Inflammatory macrophage (primary cell): Measurements from ENCODE around the gene COL4A1.

Experiments
- DNase-seq, 2 donors: peaks; one replicate each; pipeline ENCODE4 v3.0.0-alpha.2; 2020 to 2022

The COL4A1 gene

DNA sequence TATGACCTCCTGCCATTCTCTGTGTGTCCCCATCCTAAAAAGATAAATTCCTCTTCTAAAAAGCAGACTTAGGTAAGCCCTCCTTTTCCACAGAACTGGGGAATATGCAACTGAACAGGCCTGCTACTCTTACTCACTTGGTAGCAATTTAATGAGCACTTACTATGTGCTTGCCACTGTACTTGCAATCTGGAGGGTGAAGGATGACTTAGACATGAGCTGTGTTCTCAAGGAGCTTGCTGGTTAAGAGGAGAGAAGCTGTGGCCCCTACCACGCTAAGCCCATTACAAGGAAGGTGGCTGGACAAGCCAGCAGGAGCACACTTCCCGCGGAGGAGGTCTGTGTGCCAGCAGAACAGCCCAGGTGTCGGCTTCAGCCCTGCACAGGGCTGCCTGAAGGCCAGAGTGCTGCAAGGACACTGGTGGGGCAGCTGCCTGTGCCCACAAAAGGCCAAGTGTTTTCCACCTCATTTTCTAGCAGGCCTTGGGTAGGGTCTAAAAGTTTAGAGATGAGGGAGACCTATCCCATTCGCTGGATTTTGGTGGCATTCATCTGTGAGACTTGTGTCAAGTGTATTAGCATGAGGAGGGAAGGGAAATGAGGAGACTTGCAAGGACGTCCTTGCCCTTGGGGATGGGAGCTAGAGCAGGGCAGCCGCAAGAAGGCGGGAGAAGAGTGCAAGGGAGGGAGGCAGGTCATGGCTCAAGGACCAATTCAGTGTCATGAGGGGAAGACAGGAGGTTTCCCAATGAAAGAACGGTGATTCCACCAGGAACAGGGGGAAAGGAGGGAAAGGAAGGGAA, 52.0 kb downstream of the COL4A1 start:
- DNase-seq, result no peak

DNA sequence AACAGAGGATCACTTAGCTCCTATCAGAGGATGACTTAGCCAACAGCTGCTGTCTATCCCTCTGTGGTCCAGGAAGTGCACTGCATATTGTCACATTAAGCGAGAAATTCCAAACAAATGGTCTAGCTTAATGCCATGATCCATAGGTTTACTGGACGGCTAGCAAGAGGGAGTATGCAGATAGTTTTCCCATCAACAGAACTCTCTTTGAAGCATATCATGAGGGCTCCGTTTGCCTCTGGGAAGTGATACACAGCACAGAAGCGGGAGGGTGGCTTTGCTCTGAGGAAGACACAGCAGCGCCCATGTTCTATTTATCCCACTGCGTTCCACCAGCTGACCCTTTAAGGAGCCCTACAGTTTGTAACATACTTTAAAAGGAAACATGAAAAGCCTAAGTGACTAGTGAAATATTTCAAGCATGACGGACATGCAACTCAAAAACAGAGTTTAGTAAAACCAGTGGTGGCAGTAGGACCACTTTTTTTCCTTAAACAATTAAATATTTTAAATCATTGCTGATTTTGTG, 52.7 kb downstream of the COL4A1 start:
- no peak for DNase-seq

DNA sequence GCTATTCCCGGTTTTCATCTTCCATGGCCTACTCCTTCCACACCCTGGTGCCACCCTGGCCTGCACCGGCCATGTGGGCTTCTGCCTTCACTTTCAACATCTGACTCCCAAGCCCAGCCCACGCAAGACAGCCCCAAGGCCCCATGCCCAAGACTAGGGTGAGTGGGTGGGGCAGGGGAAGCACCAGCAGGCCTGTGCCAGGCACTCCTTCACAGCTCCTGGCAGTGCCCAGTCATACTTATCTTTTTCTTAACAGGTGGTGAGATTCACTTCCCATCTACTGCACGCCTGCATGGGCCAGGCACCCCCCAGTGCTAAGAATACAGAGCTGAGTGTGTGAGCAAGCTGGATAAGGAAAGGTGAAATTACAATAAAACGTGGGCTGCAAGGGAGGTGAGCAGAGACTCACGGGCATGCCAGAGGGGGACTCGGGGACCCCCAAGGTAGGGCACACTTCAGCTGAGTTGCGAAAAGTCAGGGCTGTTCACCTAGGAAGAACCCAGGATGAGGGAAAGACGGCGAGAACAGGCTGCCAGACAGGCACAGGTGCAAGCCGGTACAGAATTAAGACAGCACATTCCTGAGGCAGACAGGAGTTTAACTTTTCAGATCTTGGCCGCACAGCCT, 55.7 kb downstream of the COL4A1 start:
- no peak for DNase-seq

DNA sequence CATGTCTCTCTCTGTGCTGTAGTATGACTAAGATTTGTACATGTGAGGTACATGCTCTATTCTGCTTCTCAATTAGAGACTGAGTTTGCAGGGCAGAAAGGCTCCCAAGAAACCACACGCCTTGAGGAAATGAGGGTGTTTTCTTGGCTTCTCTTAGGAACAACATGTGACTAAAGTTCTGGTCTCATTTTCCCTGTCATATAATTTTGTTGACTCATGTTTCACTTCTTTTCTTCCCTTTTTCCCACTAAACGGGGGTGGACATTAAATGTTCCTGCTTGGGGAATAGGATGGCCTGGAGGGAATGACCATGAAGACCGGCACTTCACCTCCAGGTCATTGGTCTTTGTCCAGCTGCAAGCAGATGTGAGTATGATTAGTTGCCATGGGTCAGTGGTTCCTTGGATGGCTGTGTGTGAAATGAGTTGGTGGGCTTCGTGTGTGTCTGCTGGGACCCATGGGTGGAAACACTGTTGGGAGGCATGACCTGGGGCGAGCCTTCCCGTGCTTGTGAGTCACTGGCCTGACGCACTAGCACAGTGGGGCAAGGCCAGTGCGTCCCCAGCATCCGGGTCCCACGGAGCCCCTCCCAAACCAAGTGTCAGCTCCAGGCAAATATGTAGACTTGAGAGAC, 56.6 kb downstream of the COL4A1 start:
- no peak for DNase-seq

DNA sequence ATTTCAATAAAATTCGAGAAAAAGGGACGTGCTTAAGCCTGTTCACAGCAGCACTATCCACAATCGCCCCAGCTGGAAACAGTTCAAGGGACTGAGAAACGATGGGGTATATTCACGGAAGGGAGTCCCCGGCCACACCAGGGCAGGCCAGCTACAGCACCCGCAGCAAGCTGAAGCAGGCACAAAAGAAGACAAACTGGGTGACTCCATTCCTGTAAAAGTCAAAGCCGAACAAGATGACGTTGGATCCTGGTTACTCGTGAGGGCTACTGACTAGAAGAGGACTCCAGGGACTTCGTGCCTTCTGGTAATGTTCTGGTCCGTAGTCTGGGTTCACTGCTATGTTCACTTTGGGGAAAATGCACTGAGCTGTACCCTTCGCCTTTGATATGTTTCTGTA, 57.6 kb downstream of the COL4A1 start:
- no peak for DNase-seq

DNA sequence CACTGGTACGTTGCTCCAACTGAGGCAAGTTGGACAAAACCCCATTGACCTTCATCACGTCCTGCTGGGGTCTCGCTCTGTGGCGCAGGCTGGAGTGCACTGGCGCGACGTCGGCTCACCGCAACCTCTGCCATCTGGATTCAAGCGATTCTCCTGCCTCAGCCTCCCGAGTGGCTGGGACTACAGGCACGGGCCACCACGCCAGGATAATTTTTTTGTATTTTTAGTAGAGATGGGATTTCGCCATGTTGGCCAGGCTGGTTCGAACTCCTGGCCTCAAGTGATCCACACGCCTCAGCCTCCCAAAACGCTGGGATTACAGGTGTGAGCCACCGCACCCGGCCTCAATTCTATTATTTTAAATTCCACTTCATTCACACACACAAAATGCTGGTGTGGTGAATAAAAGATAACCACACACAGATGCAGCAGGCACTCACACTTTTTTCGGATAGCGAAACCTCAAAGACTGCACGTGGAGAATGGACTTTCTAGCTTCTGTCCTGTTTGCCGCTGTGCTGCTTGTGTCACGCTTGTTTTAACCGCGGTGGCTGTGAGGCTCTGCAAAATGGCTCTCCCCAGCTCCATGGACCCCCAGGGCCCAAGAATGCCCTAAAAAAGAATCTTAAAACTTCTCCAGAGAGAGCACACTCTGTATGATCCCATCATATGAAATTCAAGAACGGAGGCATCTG, 58.4 kb downstream of the COL4A1 start:
- no peak for DNase-seq

DNA sequence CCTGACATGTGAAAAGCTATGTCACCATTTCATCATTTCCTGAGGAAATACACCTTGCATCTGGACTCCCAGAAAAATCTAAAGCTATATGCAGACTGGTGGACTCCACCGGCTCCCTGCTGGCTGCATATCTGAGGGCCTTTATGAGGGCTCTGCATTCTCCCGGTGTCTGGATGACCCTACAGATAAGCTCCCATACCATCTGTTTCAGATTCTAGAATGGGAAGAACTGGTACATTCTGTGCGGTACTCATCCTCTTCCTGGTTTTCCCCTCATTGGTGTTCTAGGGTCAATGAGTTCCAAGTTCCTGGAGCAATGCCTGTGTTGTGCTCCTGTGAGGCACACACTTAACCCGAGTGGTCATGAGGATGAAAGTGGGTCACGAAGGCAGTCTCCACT, 60.4 kb downstream of the COL4A1 start:
- no peak for DNase-seq

DNA sequence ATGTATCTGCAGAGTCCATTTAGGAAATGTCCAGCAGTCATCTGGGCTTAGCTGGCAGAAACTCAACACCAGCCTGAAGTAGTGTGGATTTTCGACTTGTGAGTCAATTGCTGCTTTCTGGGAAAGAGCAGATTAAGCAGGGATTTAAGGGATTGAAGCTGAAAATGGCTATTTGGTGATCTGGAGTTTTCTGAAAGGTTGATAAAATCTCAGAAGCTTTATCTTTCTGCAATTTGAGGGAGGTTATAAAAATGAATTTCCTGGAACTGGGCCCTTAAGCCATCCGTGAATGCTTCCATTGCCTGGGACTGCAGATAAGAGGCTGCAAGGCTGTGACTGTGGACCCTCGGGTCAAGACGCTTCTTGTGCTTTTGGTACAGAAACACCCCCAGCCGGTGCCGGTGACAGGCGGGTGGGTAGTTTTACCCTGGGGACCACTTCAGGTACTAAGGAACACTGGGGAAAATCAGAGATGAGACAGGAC, 61.5 kb downstream of the COL4A1 start:
- no peak for DNase-seq

DNA sequence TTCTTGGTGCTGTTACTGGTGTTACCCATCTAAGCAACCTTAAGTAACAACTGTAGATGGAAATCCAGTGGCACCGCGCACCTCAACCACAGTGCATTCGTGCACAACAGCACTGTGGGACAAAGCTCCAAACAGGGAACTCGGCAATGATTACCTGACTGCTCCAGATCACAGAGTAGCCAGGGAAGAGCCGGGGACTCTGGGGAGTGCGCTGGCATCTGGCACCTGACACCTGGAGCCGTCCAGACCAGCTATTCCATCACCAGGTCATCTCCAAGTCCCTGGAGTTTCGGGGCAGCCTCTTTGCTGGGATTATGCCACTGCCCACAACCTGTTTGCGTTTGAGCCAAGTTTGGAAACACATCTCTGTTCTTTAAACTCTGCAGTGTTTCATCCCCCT, 62.0 kb downstream of the COL4A1 start:
- DNase-seq, result no peak

DNA sequence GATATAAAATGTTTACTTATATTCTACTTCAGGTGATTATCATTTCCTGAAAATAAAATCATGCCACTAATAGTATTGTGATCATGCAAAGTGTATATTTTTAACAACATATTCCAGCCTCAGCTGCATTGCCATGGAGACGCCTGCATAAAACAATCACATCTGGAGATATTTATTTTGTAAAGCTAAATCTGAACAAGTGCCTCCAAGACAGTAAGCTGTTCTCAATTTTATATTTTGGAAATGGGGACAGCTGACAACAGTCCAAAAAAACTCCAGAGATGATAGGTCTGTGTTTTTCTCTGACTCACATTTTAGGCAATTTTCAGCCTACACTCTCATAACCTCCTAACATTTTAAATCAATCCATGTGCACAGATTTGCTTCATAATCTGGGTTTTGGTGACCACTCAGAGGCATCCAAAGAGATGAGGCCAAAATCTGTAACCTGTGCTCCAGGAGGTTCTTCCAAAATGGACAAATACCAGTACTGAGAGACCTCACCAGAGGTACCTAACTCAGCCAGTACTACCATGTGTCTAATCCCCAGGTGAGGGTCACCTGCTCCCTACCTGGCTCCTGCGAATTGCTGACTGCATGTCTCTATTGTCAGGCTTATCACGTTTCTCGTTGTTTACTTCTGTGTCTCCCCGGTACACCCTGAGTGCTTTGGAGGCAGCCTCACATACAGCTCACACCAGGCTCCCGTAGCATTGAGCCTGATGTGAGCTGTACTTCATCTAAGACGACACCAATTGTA, 62.7 kb downstream of the COL4A1 start:
- DNase-seq, result no peak

DNA sequence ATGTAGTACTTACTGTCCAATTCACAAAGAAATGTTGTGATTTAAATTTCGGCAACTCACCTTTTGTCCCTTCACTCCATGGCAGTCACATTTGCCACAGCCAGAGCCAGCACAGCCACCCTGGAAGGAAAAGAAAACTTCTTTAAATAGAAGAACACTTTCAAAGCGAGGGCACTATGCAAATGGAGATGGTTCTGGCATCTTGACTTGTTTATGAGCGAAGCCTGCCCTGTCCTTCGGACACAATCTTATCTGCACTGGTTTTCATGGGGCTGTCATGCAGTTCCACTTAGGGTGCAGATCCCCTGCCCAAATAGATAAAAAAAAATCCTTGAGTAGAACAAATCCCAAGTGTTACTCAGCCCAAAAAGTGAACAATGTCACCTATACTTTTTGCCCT, 64.3 kb downstream of the COL4A1 start:
- DNase-seq, result no peak

DNA sequence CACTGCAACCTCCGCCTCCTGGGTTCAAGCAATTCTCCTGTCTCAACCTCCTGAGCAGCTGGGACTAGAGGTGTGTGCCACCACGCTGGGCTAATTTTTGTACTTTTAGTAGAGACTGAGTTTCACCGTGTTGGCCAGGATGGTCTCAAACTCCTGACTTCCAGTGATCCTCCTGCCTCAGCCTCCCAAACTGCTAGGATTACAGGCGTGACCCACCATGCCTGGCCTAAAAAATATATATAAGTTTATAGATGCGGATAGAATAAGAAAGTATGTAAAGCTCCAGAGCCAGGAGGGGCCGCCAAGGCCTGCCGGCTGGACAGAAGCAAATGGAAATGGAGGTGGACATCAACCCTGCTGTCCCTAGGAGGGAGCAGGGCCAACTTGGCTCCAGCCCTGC, 66.0 kb downstream of the COL4A1 start:
- DNase-seq, result no peak

DNA sequence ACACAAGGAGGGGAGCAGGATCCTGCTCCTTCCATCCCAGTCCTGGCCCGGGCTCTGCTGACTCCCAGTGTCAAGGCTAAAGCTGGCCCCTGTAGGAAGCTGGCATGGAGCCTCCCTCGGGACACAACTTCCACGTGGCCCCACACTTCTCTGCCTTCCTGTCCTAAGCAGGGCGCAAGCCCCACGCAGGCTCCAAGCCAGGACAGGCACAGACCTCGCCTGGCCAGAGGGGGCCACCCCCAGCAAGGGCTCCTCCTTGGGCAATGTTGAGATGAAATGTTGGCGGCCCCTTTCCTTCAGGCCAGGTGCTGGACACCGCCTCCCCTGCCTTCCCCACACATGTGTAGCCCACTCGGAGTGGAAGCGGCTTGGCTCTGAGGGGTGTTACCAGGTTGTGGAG, 66.6 kb downstream of the COL4A1 start:
- no peak for DNase-seq

DNA sequence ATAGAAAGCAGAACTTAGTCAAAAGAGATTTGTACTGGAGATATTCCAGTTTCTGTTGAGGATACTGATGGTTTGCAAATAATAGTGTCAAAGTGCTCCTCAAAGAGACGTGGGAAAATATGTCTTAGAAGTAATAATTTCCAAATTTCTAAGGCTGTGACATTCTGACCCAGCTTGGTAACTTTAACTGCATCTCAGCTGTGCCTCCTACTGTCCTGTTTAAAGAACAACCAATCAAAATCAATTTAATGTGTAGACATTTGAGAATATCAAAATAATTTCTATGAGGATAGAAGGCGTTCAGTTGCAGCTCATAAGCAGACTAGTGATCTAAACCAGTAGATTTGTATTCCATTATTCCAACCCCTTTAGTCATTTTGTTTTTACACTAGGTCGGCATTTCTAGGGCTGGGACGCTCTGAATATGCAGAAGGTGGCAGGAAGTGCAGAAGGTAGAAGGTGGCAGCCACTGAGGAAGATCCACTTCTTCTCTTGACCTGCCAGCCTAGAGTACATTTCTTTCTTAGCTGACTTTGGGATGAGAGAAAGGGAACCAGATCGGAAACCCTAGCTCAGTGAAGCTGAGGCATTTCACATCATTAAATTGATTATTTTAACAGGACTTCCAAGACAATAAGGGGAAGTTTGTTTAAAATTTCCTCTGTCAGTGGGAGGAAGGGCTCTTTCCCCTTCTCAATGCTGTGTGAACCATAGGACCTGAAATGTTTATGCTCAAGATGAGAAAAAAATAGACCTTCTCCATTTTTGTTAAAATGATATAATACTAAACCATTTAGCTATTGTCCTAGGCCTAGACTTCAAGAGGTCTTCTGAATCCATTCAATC, 67.5 kb downstream of the COL4A1 start:
- no peak for DNase-seq

DNA sequence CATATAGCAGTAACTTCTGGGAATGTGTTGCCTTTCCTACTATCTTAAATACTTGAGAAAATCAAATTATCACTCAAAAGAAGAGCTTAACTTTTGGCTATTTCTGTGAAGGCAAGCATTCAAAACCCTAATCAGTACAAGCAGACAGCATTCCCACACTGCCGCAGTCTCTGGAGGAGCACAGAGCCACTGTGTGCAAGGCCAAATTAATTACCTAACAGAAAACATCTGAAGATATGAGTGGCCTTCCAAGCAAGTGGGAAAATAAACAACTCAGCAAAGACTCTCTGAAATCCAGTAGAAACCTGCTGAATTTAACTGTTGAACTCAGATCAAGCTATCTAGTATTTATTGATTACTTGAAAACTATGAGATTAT, 68.2 kb downstream of the COL4A1 start:
- no peak for DNase-seq

DNA sequence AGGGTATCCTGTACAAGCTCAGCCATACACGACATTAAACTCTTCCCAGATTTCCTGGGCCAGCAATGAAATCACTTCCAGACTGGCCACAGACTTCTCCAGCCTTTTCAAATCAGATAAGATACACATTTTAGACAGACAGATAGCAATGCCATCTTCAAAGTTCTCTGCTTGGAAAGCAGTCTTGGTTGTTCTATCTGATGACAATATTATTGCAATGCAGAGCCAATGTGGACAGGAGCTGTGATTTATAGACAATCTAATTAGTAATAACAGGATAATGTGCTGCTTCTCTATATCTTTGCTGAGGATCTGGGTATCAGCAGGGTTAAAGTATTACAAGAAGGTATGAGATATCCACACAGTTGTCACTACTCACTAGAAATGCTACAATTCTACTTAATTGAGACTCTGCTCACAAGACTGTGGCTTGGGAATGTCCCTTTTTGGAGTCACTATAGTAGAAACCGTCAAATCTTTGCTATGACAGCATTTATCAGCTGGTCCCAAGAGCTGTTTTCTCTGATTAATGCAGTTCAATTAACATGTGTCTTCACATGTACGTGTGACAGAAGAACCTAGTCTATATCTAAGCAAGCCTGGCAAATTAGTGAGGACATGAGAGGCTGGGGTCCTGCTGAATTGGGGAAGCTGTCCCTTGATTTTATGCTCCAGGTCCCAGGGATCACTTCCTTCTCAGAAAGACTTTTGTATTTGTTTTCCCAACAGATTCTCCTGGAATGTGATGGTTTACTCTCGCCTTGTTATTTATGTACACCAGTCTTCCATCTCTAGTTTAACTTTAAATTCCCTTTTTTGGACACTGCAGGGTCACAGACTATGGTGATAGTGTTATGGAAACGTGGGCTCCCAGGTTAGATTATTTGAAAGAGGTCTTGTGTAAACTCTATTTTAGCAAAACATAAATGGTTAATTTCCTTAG, 68.8 kb downstream of the COL4A1 start:
- no peak for DNase-seq

DNA sequence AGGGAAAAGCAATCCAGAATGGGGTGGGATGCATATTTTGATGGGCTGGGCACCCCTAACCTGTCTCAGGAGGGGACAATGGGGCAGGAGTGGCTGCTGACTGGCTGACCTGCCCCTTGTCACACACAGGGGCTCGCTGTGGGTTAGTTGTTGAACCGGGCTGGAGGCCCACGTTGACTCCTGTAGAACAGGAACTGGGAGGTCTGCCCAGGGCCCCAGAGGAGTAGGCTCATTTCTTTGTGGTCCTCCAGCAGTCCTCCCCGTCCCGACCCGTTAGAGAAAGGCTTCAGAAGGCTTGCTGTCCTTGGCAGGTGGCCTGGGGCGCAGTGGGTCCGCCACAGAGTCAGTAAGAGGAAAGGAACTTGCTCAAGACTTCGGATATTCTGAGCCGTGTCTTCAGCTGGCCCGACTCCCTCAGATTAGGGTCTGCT, 70.1 kb downstream of the COL4A1 start:
- no peak for DNase-seq

DNA sequence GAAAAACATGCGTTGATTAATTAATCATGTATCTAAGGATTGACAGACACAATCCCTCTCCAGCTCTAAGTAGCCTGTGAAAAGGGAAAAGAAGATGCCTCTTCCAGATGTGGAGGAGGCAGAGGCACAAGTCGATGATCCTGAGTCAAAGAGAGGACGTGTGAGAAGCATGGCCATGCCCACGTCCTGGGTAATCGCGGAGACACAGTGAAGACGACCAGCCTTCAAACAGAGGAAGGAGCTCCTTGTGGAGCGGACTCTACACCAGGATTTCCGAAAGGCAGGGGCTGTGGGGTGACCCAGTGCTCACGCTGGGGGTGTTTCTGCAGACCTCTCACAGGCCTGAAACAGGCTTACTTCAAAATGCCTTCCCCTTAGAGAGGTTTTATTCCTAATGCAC, 70.5 kb downstream of the COL4A1 start:
- no peak for DNase-seq

DNA sequence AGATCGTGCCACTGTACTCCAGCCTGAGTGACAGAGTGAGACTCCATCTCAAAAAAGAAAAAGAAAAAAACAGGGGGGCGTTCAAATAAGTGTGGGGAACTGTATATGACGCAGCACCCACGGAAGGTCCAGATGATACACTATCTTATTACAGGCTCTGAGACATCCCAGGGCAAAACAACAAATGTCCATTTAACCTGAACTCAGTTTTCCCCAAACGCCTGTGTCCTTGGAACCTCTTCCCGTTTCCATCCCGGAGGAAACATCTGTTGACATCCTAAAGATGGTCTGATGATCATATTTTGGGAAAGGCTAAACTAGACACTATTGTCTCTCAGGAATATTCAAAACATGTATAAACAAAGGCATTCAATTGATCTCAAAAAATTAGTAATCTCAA, 72.4 kb downstream of the COL4A1 start:
- DNase-seq, result no peak

DNA sequence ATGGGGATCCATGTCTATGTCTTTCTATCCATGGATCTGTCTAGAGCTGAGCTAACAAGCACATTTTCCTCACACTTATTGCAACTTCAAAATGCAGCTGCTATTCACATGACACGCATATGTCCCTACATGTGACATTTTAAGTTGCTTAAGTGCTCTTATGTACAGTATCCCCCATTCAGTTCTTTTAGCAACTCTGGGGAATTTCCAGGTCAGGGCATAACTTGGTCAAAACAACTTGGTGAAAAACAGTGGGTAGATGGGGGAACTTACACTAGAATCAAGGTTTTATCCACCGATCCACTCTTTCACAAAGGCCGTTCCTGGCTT, 73.0 kb downstream of the COL4A1 start:
- peak; percentile 36 to 52 for DNase-seq
